ENCODE results near the gene CDON. TPM values are rescaled to one million over a fixed set of nuclear protein-coding genes. Genes with fewer than 3 reads are reported as not detected.

The CDON gene
- polyA plus RNA-seq, 1 of the 3 experiments (the other 2 are of a cell fraction) = 3.7 TPM

DNA sequence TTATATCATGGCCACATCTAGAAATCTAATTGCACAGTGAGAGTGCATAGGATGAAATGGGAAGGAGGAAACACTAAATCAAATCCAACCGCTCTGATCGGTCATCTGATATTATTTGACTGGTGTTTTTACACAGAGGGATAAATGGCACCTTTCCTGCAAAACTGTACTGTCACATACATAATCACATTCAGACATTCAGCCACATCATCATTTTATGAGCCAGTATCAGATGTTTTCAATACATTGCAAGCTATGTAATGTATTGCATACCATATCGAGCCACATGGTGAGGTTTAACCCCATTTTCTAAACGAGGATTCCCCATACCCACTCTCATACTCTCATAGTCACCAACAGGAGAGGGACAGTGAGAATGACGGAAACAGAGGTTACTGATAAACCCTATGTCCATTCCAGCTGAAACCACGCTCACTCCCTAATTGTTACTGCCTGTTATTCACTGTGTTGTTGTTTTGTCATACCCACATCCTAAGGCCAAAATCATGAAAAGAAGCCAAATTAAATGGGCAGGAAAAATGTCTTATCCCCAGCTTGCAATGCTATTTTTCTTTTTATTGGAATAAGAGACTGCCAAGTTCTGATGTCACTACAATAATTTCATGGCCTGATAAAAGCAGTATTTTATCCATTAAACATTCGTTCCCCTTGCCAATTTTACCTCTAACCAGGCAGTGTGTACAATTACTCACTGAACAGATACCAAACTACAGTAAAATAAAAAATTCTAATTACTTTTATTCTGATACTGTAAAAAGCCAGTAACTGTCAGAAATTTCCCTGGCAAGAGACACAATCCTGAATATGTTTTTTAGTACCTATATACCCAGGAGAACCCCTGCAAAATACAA is 9.0 kb downstream of the CDON start:
- Histone ChIP-seq H3K4me3 (ENCODE audit: low read depth in 2 of 2, low read length in 1 of 2) (no peak overlapping the region), H3K9ac (no peak overlapping the region), H4K20me1 (ENCODE audit: insufficient read depth) (no peaks in the 10 kb centered on the region), H3F3A (replicated peaks; ENCODE audit: insufficient read depth) (no peaks in the 10 kb centered on the region), H3K4me1 (ENCODE audit: control insufficient read depth in 1 of 2, insufficient read depth in 2 of 2, low read depth in 1 of 2, low read length in 1 of 2) (peaks cover 0 to 49% of the 10 kb centered on the region in 2 experiments; a peak in 3 of 4 replicates), H3K79me2 (ENCODE audit: insufficient read depth) (no peaks in the 10 kb centered on the region), H3K27ac (ENCODE audit: low read depth in 2 of 2, low read length in 1 of 2) (peak overlapping the region in 1 of 2 experiments; percentile 92; a peak in 2 of 4 replicates), H3K9me2 (no peaks in the 10 kb centered on the region), H3K9me3 (no peaks in the 10 kb centered on the region), H3K36me3 (replicated peaks in 1 of 2; ENCODE audit: control insufficient read depth in 1 of 2, insufficient read depth in 2 of 2, low read length in 1 of 2) (no peaks in the 10 kb centered on the region), H2AFZ (ENCODE audit: low read depth) (no peak overlapping the region), H3K4me2 (no peak overlapping the region), H3K27me3 (ENCODE audit: insufficient read depth) (no peaks in the 10 kb centered on the region)
- ChIA-PET POLR2A (interaction anchor here (1.2 to 2.9 kb wide), 4 partner anchors 8 to 61 kb away, joined by 4 to 8 read pairs (median 4); no protein-coding TSS in a partner anchor), CTCF (interaction anchor here (0.5 to 4.0 kb wide), 6 partner anchors 8 to 140 kb away, joined by 3 to 26 read pairs (median 3); no protein-coding TSS in a partner anchor)
- TF ChIP-seq TEAD4 (IDR thresholded peaks at IDR 0.05; ENCODE audit: borderline replicate concordance, insufficient read depth) (no peak), RCOR1 (IDR thresholded peaks at IDR 0.05; ENCODE audit: low read length) (peak; percentile 45; the same call in 1 of the 2 replicates), GABPA (IDR thresholded peaks at IDR 0.05; ENCODE audit: low read depth) (no peak), FOXJ3 (CRISPR knock-in tag; IDR thresholded peaks at IDR 0.05) (peak; percentile 42; the same call in 1 of the 2 replicates), SIN3A (IDR thresholded peaks at IDR 0.05; ENCODE audit: borderline replicate concordance, low read depth, low read length) (no peak), NFIC (IDR thresholded peaks at IDR 0.05; ENCODE audit: borderline replicate concordance) (0 out of 2 replicates have a peak, but pooled peaks have one; percentile 7), CHD2 (IDR thresholded peaks at IDR 0.05; ENCODE audit: low read length, partially characterized antibody) (peak; percentile 52), EP300 (IDR thresholded peaks at IDR 0.05; ENCODE audit: borderline replicate concordance in 1 of 2, low read depth in 1 of 2, low read length in 1 of 2) (peak in 1 of 2 experiments; percentile 67; a peak in 1 of 4 replicates), GATA2 (CRISPR knock-in tag; IDR thresholded peaks at IDR 0.05) (peak; percentile 91)
- TF ChIP-seq, protein P1, sequence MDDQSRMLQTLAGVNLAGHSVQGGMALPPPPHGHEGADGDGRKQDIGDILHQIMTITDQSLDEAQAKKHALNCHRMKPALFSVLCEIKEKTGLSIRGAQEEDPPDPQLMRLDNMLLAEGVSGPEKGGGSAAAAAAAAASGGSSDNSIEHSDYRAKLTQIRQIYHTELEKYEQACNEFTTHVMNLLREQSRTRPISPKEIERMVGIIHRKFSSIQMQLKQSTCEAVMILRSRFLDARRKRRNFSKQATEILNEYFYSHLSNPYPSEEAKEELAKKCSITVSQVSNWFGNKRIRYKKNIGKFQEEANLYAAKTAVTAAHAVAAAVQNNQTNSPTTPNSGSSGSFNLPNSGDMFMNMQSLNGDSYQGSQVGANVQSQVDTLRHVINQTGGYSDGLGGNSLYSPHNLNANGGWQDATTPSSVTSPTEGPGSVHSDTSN (IDR thresholded peaks at IDR 0.05) = no peak
- 53% methylated on average over 7 of the region's 7 CpGs for WGBS (ENCODE audit: low lambda C conversion rate)
- peak; percentile 57 for DNase-seq

DNA sequence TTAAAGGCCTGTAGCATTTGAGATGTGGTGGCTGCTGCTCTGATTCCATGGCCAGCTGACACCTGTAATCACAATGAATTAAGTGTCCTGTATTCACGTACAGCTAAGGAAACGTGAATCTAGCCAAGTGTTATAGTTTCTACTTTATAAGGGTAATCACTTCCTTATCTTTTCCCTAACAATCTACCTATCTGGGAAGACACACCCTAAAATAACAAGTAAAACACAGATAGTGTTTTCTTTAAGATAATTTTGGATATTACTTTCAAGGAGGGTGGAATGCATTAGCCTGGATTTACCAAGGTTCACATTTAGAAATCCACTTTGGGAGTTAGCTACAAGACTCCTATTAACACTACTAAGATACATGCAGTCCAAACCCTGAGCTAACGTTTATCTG is 11.5 kb downstream of the CDON start:
- POLR2A ChIA-PET = interaction anchor here (0.8 to 1.3 kb wide), 2 partner anchors 11 to 54 kb away, joined by 3 to 5 read pairs; no protein-coding TSS in a partner anchor
- Histone ChIP-seq H3K36me3 (replicated peaks in 1 of 2; ENCODE audit: control insufficient read depth in 1 of 2, insufficient read depth in 2 of 2, low read length in 1 of 2) (no peaks in the 10 kb centered on the region), H3K27me3 (ENCODE audit: insufficient read depth) (no peaks in the 10 kb centered on the region), H4K20me1 (ENCODE audit: insufficient read depth) (no peaks in the 10 kb centered on the region), H3K4me2 (no peak overlapping the region), H3K4me3 (ENCODE audit: low read depth in 2 of 2, low read length in 1 of 2) (no peak overlapping the region), H3K27ac (ENCODE audit: low read depth in 2 of 2, low read length in 1 of 2) (no peak overlapping the region), H3K79me2 (ENCODE audit: insufficient read depth) (no peaks in the 10 kb centered on the region), H3K9me2 (no peaks in the 10 kb centered on the region), H3F3A (replicated peaks; ENCODE audit: insufficient read depth) (no peaks in the 10 kb centered on the region), H3K9me3 (no peaks in the 10 kb centered on the region), H3K4me1 (ENCODE audit: control insufficient read depth in 1 of 2, insufficient read depth in 2 of 2, low read depth in 1 of 2, low read length in 1 of 2) (peaks cover 0 to 46% of the 10 kb centered on the region in 2 experiments; a peak in 3 of 4 replicates), H2AFZ (ENCODE audit: low read depth) (no peak overlapping the region), H3K9ac (no peak overlapping the region)
- DNase-seq = no peak
- 91% methylated on average over 3 of the region's 3 CpGs for WGBS (ENCODE audit: low lambda C conversion rate)
- TF ChIP-seq GABPA (IDR thresholded peaks at IDR 0.05; ENCODE audit: low read depth) = no peak
- no peak for TF ChIP-seq JUND (IDR thresholded peaks at IDR 0.05)
- TF ChIP-seq, protein P2, sequence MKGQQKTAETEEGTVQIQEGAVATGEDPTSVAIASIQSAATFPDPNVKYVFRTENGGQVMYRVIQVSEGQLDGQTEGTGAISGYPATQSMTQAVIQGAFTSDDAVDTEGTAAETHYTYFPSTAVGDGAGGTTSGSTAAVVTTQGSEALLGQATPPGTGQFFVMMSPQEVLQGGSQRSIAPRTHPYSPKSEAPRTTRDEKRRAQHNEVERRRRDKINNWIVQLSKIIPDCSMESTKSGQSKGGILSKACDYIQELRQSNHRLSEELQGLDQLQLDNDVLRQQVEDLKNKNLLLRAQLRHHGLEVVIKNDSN (IDR thresholded peaks at IDR 0.05; ENCODE audit: borderline replicate concordance, low read depth) = no peak
- no peak for TF ChIP-seq FOSL2 (IDR thresholded peaks at IDR 0.05; ENCODE audit: borderline replicate concordance, low read depth)
- no peak for TF ChIP-seq EP300 (IDR thresholded peaks at IDR 0.05; ENCODE audit: borderline replicate concordance in 1 of 2, low read depth in 1 of 2, low read length in 1 of 2)
- no peak for TF ChIP-seq TAF1 (IDR thresholded peaks at IDR 0.05; ENCODE audit: borderline replicate concordance, low read depth, low read length)
- TF ChIP-seq EZH2phosphoT487 (IDR thresholded peaks at IDR 0.05; ENCODE audit: borderline replicate concordance, low read depth) = no peak
- TF ChIP-seq, protein P3, sequence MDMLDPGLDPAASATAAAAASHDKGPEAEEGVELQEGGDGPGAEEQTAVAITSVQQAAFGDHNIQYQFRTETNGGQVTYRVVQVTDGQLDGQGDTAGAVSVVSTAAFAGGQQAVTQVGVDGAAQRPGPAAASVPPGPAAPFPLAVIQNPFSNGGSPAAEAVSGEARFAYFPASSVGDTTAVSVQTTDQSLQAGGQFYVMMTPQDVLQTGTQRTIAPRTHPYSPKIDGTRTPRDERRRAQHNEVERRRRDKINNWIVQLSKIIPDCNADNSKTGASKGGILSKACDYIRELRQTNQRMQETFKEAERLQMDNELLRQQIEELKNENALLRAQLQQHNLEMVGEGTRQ (IDR thresholded peaks at IDR 0.05; ENCODE audit: borderline replicate concordance, low read depth, low read length) = no peak
- TF ChIP-seq CHD2 (IDR thresholded peaks at IDR 0.05; ENCODE audit: low read length, partially characterized antibody) = no peak
- TF ChIP-seq RFX5 (IDR thresholded peaks at IDR 0.05; ENCODE audit: low read length) = no peak
- no peak for TF ChIP-seq FOXJ3 (CRISPR knock-in tag; IDR thresholded peaks at IDR 0.05)
- no peak for TF ChIP-seq NRF1 (IDR thresholded peaks at IDR 0.05; ENCODE audit: low read depth, low read length)
- TF ChIP-seq RCOR1 (IDR thresholded peaks at IDR 0.05; ENCODE audit: low read length) = no peak
- TF ChIP-seq RXRA (IDR thresholded peaks at IDR 0.05; ENCODE audit: borderline replicate concordance, low read depth) = no peak
- no peak for TF ChIP-seq YY1 (IDR thresholded peaks at IDR 0.05; ENCODE audit: low read depth)
- TF ChIP-seq, protein P1 (IDR thresholded peaks at IDR 0.05) = no peak
- no peak for TF ChIP-seq MEF2A (IDR thresholded peaks at IDR 0.05; ENCODE audit: borderline replicate concordance, low read depth)
- TF ChIP-seq TEAD4 (IDR thresholded peaks at IDR 0.05; ENCODE audit: borderline replicate concordance, insufficient read depth) = no peak
- CTCF ChIA-PET = interaction anchor here (1.3 to 4.0 kb wide), 3 partner anchors 13 to 143 kb away, joined by 6 to 26 read pairs (median 6); no protein-coding TSS in a partner anchor
